Measurements from ENCODE around the gene CDCA8.

DNA sequence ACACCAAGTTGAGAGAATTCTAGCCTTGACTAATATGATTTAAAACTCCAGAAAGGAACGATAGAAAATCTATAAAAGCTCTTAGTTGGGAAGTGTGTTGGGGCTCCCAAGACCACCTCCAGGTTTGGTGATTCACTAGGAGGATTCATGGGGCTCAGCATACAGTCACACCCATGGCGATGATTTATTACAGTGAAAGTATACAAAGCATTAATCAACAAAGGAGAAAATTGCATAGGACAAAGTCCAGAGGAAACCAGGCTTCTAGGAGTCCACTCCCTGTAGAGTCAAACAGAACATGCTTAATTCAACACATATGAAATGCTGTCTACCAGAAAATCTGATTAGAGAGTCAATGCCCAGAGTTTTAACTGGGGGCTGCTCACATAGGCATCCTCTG lies 4.8 kb downstream of the CDCA8 start:
- TF ChIP-seq, protein P1, sequence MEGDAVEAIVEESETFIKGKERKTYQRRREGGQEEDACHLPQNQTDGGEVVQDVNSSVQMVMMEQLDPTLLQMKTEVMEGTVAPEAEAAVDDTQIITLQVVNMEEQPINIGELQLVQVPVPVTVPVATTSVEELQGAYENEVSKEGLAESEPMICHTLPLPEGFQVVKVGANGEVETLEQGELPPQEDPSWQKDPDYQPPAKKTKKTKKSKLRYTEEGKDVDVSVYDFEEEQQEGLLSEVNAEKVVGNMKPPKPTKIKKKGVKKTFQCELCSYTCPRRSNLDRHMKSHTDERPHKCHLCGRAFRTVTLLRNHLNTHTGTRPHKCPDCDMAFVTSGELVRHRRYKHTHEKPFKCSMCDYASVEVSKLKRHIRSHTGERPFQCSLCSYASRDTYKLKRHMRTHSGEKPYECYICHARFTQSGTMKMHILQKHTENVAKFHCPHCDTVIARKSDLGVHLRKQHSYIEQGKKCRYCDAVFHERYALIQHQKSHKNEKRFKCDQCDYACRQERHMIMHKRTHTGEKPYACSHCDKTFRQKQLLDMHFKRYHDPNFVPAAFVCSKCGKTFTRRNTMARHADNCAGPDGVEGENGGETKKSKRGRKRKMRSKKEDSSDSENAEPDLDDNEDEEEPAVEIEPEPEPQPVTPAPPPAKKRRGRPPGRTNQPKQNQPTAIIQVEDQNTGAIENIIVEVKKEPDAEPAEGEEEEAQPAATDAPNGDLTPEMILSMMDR (IDR thresholded peaks at IDR 0.05; ENCODE audit: low read depth, low read length) = no peak
- no peak for TF ChIP-seq MAX (IDR thresholded peaks at IDR 0.05; ENCODE audit: low read depth, low read length)
- no peak for TF ChIP-seq POLR2A (IDR thresholded peaks at IDR 0.05; ENCODE audit: extremely low read depth, insufficient read length)

All from NB4 (cell line).